SK-N-MC (cell line): ENCODE results near the gene THOC2.
"Not testable (repeated sequence)": the region's sequence is repeated elsewhere in the genome, so short reads cannot be mapped to it uniquely, and the experiment has no call there.

Source experiments
- DNase-seq: peaks from one replicate; pipeline ENCODE4 v3.0.0-alpha.2; 2011; ENCODE audit warnings: low read depth, low spot score
- H3K27ac ChIP-seq: fragments of 200-600 bp; sonication (generic); 2 replicates; pipeline ENCODE4 v1.5.1; 2016; ENCODE audit warnings: mixed run types
- H3K36me3 ChIP-seq: fragments of 200-600 bp; sonication (generic); 2 replicates; pipeline ENCODE4 v1.6.1; 2017; ENCODE audit warnings: antibody characterized with exemption, low read length, mixed read lengths; ENCODE audit not compliant: insufficient read depth
- H3K4me3 ChIP-seq: fragments of 200-600 bp; sonication (generic); 2 replicates; pipeline ENCODE4 v1.5.1; 2016
- H3K9ac ChIP-seq: fragments of 200-600 bp; sonication (generic); 2 replicates; pipeline ENCODE4 v1.8.0; 2017; ENCODE audit warnings: mixed run types, mixed read lengths; ENCODE audit not compliant: insufficient read length
- H3K9me3 ChIP-seq: fragments of 200-600 bp; sonication (generic); 2 replicates; pipeline ENCODE4 v1.6.1; 2017; ENCODE audit warnings: low read depth, mild to moderate bottlenecking, antibody characterized with exemption, low read length, moderate library complexity, mixed read lengths
- EZH2 ChIP-seq: fragments of 200-600 bp; sonication (generic); IDR thresholded peaks from one replicate; pipeline ENCODE4 v1.6.1; 2017; ENCODE audit warnings: antibody characterized with exemption
- FOXP2 ChIP-seq: optimal IDR thresholded peaks from 2 replicates; pipeline ENCODE3; 2011; ENCODE audit warnings: mild to moderate bottlenecking, moderate library complexity; ENCODE audit not compliant: insufficient read depth; ENCODE audit errors: extremely low read length, control extremely low read depth
- POLR2AphosphoS5 ChIP-seq: IDR thresholded peaks from 2 replicates; pipeline ENCODE4 v1.6.1; 2012; ENCODE audit warnings: mild to moderate bottlenecking, low read depth, low read length, borderline replicate concordance

THOC2 gene

DNA sequence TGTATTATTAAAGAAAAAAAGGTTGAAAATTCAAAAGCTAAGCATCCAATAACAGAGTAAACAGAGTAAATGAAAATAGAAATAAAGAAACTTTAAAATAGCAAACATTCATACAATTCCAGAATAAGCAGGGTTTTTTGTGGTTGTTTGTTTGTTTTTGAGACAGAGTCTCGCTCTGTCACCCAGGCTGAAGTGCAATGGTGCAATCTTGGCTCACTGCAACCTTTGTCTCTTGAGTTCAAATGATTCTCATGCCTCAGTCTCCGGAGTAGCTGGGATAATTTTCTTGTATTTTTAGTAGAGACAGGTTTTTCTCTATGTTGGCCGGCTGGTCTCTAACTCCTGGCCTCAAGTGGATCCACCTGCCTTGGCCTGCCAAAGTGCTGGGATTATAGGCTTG lies 6.6 kb upstream of the THOC2 start:
- no peaks in the 10 kb centered on the region for H3K9me3 ChIP-seq
- no peak overlapping the region for H3K4me3 ChIP-seq
- no peak overlapping the region for H3K27ac ChIP-seq
- DNase-seq = no peak
- no peaks in the 10 kb centered on the region for H3K36me3 ChIP-seq
- H3K9ac ChIP-seq = no peak overlapping the region
- TF ChIP-seq EZH2 (no peak), FOXP2 (no peak), POLR2AphosphoS5 (no peak)

DNA sequence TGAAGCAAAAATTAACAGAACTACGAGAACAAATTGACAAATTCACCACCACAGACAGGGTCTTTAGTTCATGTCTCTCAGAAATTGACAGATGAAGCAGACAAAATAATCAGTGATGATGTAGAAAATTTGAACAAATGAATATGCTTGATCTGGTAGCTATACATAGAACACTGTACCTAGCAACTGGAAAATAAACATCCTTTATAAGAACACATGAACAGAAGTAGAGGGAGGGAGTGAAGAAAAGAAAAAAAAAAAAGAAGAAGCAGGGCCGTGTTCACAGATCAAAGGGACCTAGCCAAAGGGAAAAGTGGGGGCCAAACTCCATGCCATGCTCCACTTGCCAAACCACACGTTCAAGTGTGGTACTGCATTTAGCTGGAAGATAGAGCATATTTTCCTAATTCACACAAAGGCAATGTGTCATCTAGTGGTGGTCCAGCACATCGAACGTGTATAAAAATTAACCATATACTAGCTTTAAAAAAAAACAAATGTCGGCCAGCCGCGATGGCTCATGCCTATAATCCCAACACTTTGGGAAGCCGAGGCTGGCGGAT lies 5.6 kb upstream of the THOC2 start:
- Histone ChIP-seq H3K4me3 (no peak overlapping the region), H3K27ac (no peak overlapping the region), H3K36me3 (no peaks in the 10 kb centered on the region), H3K9ac (no peak overlapping the region), H3K9me3 (no peaks in the 10 kb centered on the region)
- no peak for TF ChIP-seq FOXP2
- no peak for TF ChIP-seq POLR2AphosphoS5
- no peak for TF ChIP-seq EZH2
- no peak for DNase-seq

DNA sequence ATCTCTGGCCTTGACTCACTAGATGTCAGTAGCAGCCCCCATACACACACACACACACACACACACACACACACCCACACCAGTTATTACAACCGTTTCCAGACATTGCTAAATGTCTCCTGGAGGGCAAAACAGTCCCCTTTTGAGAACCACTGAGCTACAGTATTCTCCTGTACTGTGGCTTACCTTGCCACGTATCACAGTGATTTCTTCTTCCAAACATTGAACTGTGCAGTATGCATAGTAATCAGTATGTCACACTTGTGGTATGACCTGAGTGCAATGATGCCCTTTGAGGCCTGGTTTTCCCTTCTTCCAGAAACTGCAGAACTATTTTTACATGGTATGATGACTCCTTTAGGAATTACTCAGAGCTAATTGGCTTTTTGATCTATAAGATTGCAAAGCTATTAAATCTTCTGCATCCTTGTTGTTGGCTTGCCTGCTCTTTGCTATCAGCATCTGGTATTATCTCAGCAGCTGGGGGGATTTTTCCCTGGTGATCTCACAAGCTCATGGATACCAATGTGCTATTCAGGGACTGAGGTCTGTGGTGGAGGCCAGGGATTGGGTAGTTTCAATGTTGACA lies 3.6 kb upstream of the THOC2 start:
- DNase-seq = no peak
- no peaks in the 10 kb centered on the region for H3K9me3 ChIP-seq

DNA sequence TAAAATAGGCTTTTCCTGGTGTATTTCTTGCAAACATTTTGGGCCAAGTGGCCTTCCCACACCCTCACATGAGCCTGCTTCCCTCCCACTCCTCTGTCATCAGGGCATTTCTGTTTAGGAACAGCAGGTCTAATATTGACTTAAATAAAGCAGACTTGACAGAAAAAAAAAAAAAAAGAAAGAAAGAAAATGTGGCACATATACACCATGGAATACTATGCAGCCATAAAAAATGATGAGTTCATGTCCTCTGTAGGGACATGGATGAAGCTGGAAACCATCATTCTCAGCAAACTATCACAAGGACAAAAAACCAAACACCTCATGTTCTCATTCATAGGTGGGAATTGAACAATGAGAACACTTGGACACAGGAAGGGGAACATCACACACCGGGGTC lies 2.3 kb upstream of the THOC2 start:
- not testable (repeated sequence) for DNase-seq, H3K9ac ChIP-seq, H3K4me3 ChIP-seq, H3K36me3 ChIP-seq, H3K27ac ChIP-seq, H3K9me3 ChIP-seq

More for the DNA sequence above, 3.6 kb upstream of the THOC2 start:
- Histone ChIP-seq H3K9ac (no peak overlapping the region), H3K27ac (no peak overlapping the region), H3K36me3 (no peaks in the 10 kb centered on the region), H3K4me3 (no peak overlapping the region)
- TF ChIP-seq POLR2AphosphoS5 = no peak
- no peak for TF ChIP-seq EZH2
- TF ChIP-seq FOXP2 = no peak

DNA sequence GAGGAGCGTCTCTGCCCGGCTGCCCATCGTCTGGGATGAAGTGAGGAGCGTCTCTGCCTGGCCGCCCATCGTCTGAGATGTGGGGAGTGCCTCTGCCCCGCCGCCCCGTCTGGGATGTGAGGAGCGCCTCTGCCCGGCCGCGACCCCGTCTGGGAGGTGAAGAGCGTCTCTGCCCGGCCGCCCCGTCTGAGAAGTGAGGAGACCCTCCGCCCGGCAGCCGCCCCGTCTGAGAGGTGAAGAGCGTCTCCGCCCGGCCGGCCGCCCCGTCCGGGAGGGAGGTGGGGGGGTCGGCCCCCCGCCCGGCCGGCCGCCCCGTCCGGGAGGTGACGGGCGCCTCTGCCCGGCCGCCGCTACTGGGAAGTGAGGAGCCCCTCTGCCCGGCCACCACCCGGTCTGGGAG lies 1.2 kb upstream of the THOC2 start:
- not testable (repeated sequence) for H3K27ac ChIP-seq, H3K9me3 ChIP-seq, H3K36me3 ChIP-seq, H3K9ac ChIP-seq, DNase-seq, H3K4me3 ChIP-seq

- Histone ChIP-seq H3K9ac (peak overlapping the region; percentile 89), H3K27ac (peak overlapping the region; percentile 81), H3K9me3 (no peaks in the 10 kb centered on the region), H3K4me3 (peak overlapping the region; percentile 86), H3K36me3 (peaks cover 17% of the 10 kb centered on the region)
- TF ChIP-seq EZH2 = no peak
- no peak for TF ChIP-seq POLR2AphosphoS5
- DNase-seq = no peak
Measured at GRCh38 chrX:123731987-123732669, 724 bp downstream of the THOC2 start.

DNA sequence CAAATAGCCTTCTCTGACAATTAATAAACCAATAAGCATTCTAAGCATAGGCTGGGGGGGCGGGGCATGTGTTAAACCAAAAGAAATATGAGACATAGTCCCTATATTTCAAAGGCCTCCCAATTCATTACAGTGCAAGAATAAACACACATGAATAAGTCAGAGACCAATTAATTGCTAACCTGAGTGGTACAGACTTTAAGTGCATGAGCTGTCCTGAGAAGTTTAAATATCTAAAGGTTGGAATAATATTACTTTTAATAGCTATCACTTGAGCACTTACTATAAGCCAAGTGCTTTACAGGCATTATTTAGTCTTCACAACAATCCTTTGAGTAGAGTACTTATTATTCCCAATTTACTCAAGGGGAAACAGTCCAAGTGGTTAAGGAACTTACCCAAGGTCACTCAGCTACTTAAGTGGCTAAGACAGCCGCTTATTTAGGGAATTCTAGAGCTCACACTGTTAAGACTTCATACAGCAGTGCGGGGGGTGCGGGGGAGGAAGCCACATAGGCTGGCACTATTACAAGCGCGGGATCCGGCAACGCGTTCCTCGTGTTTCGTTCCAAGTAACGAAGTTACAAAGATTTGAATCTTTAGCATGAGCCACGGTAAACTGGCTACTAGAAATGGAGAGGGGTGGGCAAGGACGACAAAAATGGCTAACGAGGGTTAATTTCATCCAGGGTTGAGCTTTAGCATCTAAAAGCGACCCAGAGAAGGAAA lies 1.4 kb downstream of the THOC2 start:
- H3K4me3 ChIP-seq = peak overlapping the region; percentile 86

GRCh38 chrX:123728554-123728953 lies 4.3 kb downstream of the THOC2 start:
- Histone ChIP-seq H3K9ac (no peak overlapping the region), H3K9me3 (no peaks in the 10 kb centered on the region), H3K4me3 (peak overlapping the region; percentile 36; the same call in 1 of the 2 replicates), H3K36me3 (peaks cover 27% of the 10 kb centered on the region), H3K27ac (no peak overlapping the region)
- no peak for DNase-seq
- no peak for TF ChIP-seq POLR2AphosphoS5
- TF ChIP-seq EZH2 = no peak
- no peak for TF ChIP-seq FOXP2

More for the DNA sequence above, 1.4 kb downstream of the THOC2 start:
- peaks cover 17% of the 10 kb centered on the region for H3K36me3 ChIP-seq
- TF ChIP-seq EZH2 (no peak), POLR2AphosphoS5 (no peak), FOXP2 (no peak)
- peak overlapping the region; percentile 81; the same call in 1 of the 2 replicates for H3K27ac ChIP-seq
- no peak for DNase-seq
- no peaks in the 10 kb centered on the region for H3K9me3 ChIP-seq
- H3K9ac ChIP-seq = peak overlapping the region; percentile 89
